Right renal pelvis (tissue), 4 donors: ENCODE results near the gene GLRX5. TPM values are rescaled to one million over a fixed set of nuclear protein-coding genes. Genes with fewer than 3 reads are reported as not detected.

Experiments
- polyA plus RNA-seq, 4 donors: library from polyadenylated mRNA; unstranded; fragments of 120-200 nt; gene quantifications; one replicate each; pipeline ENCODE4 v1.2.1, GENCODE V29; 2013; ENCODE audit not compliant: insufficient read length in 4 of 4

The GLRX5 gene
- polyA plus RNA-seq, 4 donors, result 80.6 to 92.2 (median 83.7) TPM

Other genes with a start within 250 kb of the GLRX5 start
- gene CLMN, start 215.1 kb upstream of the GLRX5 start, polyA plus RNA-seq, result 10 to 100 TPM; 21.1 to 27.5 (median 24.8) TPM
- gene SYNE3, start 18.4 kb upstream of the GLRX5 start, polyA plus RNA-seq, result 1 to 10 TPM; 1.7 to 2.6 (median 2.3) TPM
- gene TCL1B, start 151.4 kb downstream of the GLRX5 start, polyA plus RNA-seq, result 1 to 10 TPM in 1 of 4 donors, under 1 TPM in 2, not detected in 1; 0.43 to 1.4 (median 0.50) TPM
- 1 to 10 TPM in 3 of 4 donors, under 1 TPM in 1; 0.84 to 1.6 (median 1.1) TPM for gene TCL1A, start 179.1 kb downstream of the GLRX5 start, polyA plus RNA-seq